Inflammatory macrophage (primary cell): Measurements from ENCODE around the gene AGMO.

Experiments used
- DNase-seq, 2 donors: peaks; one replicate each; pipeline ENCODE4 v3.0.0-alpha.2; 2020 to 2022

Gene AGMO

DNA sequence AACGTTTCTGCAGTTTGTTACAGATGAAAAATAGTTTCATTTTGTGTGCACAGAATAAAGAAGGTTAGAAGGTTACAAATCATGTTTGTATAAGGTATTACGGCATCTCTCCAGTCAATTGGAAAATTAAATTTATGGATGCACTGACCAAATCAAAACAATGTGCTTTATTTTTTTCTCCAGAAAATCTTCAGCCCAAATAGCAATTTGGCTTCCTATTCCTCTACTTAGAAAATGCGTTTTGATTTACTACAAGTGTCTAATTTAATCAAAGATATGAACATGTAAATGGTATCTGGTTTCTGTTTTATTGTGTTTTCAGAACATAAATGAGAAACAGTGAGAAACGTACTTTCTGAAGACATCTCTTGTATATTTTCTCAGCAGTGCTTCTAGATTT, 63.4 kb downstream of the AGMO start:
- DNase-seq = no peak

DNA sequence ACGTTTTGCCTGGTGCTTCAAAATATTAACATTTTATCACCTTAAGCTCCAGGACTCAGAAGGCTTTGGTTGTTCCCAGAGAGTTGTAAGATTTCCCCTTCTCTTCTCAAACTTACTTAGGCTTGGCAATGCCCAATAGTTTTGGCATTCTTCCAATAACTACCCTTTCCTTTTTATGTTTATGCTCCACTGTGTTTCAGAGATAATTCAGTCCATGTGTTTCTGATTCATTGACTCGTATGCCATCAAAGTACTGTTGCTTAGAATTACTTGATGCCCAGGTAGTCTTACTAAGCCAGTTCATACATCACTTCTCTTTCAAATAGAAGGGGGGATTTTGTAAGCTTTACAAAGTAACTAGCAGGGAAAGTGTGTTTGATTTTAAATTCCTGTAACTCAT, 66.6 kb downstream of the AGMO start:
- DNase-seq = no peak

DNA sequence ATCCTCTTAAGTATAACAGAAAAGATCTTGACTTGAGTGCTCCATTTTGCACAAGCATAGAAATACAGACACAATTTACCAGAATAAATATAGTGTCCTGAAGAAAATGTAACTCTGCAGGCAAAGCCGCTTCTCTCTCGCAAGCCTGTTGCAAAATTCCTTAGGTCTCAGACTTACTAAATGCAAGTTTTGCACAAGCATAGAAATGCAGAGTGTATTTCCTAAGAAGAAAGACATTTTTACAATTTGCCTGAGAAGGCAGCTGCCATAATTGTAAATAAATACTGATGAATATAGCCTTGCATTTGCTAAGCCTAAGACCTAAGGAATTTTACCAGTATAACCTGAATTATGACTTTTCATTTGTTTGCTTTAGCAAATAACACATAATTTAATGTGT, 67.1 kb downstream of the AGMO start:
- no peak for DNase-seq

DNA sequence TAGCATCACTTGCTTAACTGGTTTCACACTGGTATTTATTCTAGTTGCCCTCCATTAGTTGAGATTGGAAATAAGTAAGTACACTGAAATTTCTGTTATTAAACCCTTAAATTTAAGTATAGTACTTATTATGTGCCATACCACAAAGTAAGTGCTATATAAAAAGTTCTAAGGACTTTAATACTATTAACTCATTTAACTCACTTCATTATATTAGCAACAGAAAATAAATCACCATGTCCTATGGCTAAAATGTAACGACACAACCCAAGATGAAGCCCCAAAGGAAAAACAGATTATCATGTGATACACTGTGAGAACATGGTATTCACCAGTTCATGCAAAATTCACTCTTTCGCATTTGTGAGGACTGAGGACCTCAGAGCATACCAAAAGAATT, 70.5 kb downstream of the AGMO start:
- no peak for DNase-seq

GRCh38 chr7:15490291-15490690, 71.5 kb downstream of the AGMO start:
- DNase-seq = no peak

DNA sequence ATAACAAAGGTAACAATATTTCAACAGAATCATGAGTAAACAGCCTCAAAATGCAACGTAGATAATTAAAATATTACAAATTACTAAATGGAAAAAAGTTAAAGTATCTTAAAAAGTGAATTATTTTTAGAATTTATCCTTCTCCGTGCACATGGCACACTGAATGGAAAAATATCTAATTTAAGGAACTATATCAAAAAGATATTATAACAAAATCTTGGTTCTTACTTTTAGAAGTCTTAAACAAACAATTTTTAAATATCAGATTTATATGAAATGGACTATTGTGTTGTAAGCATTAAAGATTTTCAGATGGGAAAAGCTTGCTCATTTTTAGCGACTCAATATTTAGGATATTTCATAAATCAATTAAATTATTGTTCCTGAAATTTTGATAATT, 72.0 kb downstream of the AGMO start:
- DNase-seq = no peak

GRCh38 chr7:15489383-15489782, 72.4 kb downstream of the AGMO start:
- no peak for DNase-seq

GRCh38 chr7:15488401-15488800, 73.4 kb downstream of the AGMO start:
- DNase-seq = no peak

DNA sequence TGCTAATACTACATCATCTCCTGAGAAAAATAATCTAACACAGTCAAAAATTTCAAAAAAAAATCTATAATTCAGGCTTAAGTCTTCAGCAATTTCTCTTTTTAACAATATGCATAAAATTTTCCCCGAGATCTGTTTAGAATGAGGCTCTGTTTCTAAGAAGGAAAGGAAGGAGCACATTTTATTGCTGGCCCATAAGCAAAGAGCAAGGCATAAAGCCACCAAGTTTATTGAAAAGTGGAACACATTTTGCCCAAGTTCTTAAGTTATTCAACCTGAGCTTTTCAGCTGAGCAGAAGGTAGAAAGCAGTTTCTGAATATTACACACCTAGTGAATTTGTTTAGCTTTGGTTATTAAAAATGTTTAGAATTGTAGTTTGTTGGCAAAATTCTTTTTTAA, 73.9 kb downstream of the AGMO start:
- DNase-seq = no peak

- DNase-seq = no peak
Measured at GRCh38 chr7:15485998-15486397, 75.8 kb downstream of the AGMO start.

DNA sequence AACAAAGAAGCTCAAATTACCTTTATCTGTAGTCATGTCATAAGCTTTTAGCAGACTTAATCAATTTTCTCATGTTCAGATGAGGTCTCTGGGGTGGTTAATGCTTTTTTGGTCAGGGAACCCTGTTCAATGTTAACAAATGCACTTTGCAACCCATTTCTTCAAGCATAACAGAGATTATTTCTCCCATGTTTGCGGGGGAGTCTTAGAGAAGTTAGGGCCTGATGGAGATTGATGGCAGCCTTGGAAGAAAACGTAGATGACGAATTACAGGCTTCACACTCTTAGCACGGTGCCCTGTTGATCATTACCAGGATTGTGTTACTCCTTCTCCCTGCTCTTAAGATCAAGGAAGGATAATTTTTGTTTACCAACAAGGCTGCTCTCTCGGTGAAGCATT, 76.4 kb downstream of the AGMO start:
- DNase-seq = no peak

DNA sequence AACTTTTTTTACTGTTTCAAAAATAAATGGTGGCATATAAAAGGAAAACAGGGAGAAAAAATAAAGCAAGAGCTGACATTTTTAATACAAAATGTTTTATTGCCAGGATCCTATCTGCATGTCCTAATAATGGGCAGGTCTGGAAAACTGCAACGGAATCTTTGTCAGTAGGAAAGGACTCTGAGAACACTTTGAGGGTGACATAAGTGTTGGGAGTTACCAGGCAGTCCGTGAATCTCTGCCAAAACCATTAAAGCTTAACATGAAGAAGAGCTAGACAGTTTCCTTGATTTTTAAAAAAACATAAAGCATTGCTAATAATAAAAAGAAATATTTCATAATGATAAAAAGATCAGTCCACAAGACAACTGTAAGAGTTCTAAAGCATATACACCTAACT, 80.7 kb downstream of the AGMO start:
- DNase-seq = no peak

DNA sequence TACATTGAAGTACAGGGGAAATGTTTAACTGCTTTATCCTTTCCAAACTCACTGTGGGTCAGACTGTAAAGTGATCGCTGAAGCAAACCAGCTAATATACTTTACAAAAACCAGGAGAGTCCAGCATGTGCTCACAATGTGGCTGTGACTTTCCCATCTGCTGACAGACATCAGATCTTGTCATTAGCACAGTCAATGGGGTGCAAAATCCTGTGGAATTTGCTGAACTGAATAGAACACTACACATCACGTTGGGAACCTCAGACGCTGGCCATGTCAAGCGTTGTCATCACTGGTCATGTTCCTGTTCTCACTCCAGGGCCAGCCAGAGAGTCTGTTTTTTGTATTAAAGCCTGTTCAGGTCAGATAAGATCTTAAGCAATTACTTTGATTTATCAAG, 83.4 kb downstream of the AGMO start:
- no peak for DNase-seq

DNA sequence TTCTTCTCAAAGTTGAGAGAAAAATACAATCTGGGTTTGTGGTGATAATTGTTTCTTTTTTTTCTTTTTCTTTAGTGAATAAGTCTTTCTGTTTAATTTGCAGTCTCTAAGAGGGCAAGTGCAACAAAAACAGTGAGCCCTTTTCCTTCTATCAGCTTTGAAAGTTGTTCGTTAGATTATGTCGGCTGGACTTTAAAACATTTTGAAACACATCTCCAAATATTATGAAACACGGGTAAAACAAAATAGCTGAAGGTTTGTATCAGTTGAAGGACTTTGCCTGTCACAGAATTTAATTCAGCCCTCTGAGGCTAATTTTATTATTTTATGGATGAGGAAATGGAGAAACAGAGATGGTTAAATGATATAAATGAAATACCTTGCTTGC, 85.3 kb downstream of the AGMO start:
- no peak for DNase-seq

DNA sequence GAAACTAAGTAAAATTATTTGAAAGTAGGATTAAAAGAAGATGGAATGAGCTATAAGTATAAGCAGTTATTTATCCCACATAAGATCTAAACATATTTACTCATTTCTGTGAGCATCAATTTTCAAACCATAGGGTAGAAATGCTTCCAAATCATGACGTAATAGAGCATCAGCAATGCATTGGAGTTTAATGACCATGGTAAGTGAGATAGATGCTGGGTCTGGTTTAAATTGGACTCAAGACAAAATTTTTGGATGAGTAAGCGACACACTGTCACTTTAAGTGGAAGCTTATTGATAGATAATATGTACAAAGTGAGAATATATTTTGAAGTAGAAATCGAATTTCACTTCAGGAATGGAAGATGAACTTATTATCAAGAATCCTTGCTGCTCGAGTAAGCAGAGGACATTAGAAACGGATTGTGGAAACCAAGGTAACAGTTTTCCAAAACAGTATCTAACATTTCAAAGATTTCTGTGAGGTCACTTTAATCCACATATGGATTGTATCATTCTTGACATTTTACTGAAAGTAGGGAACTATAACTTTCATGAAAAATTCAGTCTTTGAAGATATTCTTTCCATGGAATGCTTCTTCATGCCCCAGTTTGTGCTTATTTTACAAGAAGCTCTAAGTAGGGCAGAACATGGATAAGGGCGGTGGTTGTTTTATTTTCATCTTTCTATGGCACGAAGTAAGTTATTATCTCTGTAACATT, 85.8 kb downstream of the AGMO start:
- no peak for DNase-seq

DNA sequence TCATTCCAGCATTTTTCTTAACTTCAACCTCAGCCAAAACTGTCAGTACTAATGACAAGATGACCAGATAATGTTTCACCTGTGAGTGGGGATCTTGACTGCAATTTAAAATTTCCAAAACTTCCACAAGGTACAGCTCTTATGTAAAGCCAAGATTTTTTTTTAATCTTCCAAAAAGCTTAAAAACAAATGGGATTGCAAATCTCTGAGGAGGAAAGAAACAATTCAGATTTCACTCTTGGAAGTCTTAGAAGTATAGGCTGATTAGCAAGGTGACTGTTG, 90.2 kb downstream of the AGMO start:
- DNase-seq = no peak

DNA sequence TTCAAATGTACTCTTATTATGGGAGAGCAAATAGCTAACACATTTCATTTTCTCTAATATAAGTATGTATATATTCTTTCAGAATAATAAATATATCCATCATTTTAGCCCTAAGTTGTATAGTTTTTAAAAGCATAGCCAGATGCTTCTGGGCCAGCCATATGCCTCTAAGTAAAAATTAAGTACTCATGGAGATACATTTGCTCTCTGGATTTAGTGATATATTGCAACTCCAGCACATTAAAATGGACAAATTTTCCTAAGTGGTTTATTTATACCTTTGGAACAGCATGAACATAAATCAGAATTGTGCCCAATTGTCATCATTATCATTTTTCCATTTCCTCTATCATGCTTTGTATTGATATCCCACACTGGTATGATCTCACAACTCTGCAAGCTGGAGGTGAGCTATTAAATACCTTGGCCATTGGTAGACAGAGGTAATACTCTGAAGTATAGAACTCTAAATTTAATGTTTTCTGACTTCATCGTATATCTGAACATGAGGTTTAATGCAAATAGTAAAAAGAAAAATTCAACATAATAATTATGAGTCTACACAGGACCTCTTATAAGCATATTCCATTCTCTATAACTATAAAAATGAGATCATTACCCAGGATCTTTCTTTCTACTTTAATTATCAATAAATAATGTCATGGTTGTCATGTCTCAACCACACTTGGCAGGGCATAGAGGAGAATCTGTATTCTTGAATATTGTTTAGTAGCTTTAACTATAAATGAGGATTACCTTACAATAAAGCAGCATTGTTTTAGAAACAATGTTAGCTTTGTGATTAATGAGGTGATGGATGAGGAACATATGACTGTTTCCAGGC, 90.8 kb downstream of the AGMO start:
- DNase-seq = no peak

- no peak for DNase-seq
Measured at GRCh38 chr7:15464667-15465121, 97.1 kb downstream of the AGMO start.

DNA sequence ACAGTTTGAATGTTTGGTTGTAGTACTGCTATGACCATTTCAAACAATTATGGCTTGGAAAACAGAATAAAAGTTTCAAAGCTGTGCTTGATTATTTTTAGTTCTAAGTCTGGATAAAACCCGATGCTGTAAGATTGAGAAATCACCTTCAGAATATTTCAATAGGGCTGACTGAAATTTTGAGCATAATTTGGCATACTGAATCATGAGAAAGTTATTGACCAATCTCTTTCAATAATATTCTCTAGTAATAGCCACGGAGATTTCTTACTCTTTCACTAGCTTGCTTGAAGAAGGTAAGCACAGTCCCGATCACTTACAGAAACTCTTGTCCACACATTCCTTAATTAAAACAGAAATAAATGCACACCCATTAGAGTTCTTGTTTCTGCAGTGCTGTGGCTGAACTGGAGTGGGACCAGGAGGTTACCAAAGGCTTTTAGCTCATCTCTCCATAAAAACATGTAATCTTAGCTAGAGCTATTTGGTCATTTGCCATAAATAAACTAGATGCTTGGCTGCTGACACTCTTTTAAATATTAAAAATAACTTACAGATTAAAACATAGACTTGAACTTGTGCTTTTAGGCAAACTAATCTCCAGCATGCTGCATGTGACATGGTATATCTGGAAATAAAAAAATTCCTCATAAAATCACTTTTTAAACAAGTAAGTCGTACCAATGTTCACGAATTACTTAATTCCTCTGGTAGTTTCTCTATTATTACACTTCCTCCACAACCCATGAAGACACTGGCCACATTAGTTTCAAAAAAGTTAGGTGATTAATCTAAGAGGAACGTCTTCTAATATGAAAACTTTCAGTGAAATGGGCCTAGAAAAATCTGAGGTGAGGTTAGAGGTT, 97.8 kb downstream of the AGMO start:
- no peak for DNase-seq

GRCh38 chr7:15462721-15463389, 99.0 kb downstream of the AGMO start:
- DNase-seq = no peak

DNA sequence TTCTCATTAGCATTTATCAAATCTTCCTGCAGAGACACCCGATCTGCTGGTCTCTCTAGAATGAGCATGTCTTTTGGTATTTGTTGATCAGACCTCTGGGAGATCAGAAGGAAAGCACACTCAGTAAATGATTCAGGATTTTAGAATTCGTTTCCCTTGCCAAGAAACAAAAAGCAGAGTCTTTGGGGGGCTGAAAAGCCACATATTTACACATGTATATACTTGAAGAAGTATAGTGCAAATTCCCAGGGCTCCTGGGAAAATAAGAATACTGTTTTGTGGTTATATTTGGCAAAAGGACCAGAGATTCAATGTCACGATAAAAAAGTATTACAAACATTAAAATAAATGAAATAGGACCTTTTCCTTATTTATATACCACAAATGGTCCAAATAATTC, 100.2 kb downstream of the AGMO start:
- DNase-seq = no peak

- no peak for DNase-seq
Measured at GRCh38 chr7:15459018-15459615, 102.7 kb downstream of the AGMO start.
